OCI-LY1 (cell line): Measurements from ENCODE around the gene ZNF730.

Experiments
- CTCF ChIP-seq: fragments of 200-600 bp; sonication (generic), shearing (Covaris generic); IDR thresholded peaks from 2 replicates; pipeline ENCODE4 v1.5.1; 2017; ENCODE audit warnings: mild to moderate bottlenecking, antibody characterized with exemption, low read length, moderate library complexity, mixed read lengths
- EZH2 ChIP-seq: fragments of 200-600 bp; sonication (generic), shearing (Covaris generic); IDR thresholded peaks from 2 replicates; pipeline ENCODE4 v1.8.0; 2017; ENCODE audit warnings: borderline replicate concordance, mixed run types, mild to moderate bottlenecking, antibody characterized with exemption, low read length, moderate library complexity, mixed read lengths

- TF ChIP-seq CTCF (no peak), EZH2 (no peak)
These were observed 41.6 kb upstream of the ZNF730 start for GRCh38 chr19:23075031-23075733.
